GM12872 (cell line): Measurements from ENCODE around the gene CD226.

Experiments
- CTCF ChIP-seq: IDR thresholded peaks from 3 replicates; pipeline ENCODE4 v1.5.1; 2011; ENCODE audit warnings: low read depth, mild to moderate bottlenecking, low read length, moderate library complexity; ENCODE audit not compliant: insufficient read depth

Gene CD226

GRCh38 chr18:69845593-69846506 is 101.8 kb downstream of the CD226 start:
- no peak for TF ChIP-seq CTCF

GRCh38 chr18:69844656-69845055 is 103.0 kb downstream of the CD226 start:
- TF ChIP-seq CTCF = no peak

- no peak for TF ChIP-seq CTCF
These were observed 104.7 kb downstream of the CD226 start for GRCh38 chr18:69843015-69843414.

GRCh38 chr18:69841117-69841516 is 106.6 kb downstream of the CD226 start:
- no peak for TF ChIP-seq CTCF

- no peak for TF ChIP-seq CTCF
These were observed 107.2 kb downstream of the CD226 start for GRCh38 chr18:69840445-69840844.

- TF ChIP-seq CTCF = no peak
These were observed 107.7 kb downstream of the CD226 start for GRCh38 chr18:69840001-69840400.

GRCh38 chr18:69839497-69839896 is 108.2 kb downstream of the CD226 start:
- no peak for TF ChIP-seq CTCF
